ENCODE data around the gene ATAD3A. TPM values are rescaled to one million over a fixed set of nuclear protein-coding genes. Genes with fewer than 3 reads are reported as not detected.
A peak's percentile ranks its signal among the peaks of the same experiment; 100 is the strongest.
"Not testable (repeated sequence)": the region's sequence is repeated elsewhere in the genome, so short reads cannot be mapped to it uniquely, and the experiment has no call there.

The ATAD3A gene
- polyA plus RNA-seq (ENCODE audit: insufficient read length) = 23.1 TPM

DNA sequence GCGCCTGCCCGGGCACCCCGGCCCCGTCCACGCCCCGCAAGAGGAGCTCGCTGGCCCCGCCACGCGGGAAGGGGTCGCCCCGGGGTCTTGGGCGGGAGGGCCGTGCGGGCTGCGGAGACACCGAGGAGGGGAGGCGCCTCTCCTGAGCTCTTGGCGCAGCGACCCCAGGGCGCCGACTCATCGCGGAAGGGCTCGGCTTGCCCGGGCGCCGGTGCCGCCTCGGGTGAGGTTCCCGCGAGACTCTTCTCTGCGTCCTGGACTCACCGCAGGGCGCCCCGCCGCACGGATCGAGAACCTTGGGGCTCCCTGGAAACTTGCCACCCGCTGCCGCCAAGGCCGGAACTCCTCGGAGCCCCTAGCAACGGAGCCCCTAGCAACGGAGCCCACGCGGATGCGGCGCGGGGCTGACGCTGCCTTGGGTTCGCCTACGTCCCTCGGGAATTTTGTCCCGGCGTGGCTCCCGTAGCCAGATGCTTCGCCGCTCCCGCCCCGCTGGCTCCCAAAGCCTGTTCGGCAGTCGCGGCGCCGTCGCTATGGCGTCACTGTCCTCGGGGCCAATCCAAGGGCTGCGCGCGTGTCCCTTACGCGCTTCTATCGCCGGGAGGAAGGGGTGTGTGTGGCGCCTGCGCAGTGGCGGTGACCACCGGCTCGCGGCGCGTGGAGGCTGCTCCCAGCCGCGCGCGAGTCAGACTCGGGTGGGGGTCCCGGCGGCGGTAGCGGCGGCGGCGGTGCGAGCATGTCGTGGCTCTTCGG lies at the start of gene ATAD3A:
Gene ATAD3A (plus strand): TSS at position 630 of the 753 bp plus-strand sequence. CDS start 107 bp downstream, at position 737.
- peak; percentile 98 for DNase-seq

- DNase-seq = no peak
Measured at GRCh38 chr1:1462318-1462966, 49.5 kb upstream of the ATAD3A start.

DNA sequence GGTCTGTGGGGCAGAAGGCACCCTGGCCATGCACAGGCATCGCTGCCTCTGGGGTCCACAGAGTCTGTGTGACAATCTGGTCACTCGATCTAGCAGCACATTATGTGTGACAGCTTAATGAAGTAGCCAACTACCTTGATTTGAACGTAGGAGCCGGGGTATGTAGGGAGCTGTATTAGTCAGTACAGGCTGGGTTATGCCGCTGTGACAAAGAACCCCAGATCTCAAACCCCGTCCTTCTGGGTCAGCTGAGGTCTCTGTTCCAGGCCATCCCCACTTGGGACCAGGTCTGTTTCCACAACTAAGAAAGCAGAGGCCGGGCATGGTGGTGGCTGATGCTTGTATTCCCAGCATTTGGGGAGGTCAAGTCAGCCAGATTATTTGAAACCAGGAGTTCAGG lies 48.6 kb upstream of the ATAD3A start:
- DNase-seq = no peak

DNA sequence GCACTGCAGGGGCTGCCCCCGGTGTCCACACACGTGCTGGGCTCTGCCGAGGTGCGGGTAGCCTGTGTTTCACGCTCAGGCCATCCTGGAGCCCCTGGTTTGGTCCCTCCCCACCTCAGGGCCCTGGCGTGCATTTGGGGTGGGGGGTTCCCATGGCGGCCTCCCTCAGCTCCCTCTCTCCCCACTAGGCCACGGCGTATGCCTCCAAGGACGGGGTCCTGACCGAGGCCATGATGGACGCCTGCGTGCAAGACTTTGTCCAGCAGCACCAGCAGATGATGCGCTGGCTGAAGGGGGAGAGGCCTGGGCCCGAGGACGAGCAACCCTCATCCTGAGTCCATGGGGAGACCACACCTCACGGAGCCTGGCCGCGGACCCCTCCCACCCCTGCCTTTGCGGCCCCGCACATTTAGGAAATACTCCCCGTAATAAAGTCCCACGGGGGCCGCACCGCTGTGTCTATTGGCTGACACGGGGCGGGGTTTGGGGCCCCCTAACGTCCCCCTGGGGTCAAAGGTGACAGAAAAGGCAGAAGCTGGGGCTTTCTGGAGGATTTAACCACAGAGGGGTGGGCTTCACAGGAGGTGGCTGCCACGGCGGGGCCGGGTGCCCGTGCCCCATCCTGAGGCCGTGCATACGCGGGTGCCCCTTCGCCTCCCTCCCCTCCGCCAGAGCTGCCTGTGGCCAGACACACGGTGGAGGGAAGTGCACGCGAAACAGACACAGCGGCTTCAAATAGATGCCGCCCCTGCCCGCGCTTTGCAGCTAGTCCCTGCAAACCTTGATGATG lies 43.6 kb upstream of the ATAD3A start:
- not testable (repeated sequence) for DNase-seq

GRCh38 chr1:1470626-1471388 lies 41.2 kb upstream of the ATAD3A start:
- DNase-seq = peak; percentile 6

DNA sequence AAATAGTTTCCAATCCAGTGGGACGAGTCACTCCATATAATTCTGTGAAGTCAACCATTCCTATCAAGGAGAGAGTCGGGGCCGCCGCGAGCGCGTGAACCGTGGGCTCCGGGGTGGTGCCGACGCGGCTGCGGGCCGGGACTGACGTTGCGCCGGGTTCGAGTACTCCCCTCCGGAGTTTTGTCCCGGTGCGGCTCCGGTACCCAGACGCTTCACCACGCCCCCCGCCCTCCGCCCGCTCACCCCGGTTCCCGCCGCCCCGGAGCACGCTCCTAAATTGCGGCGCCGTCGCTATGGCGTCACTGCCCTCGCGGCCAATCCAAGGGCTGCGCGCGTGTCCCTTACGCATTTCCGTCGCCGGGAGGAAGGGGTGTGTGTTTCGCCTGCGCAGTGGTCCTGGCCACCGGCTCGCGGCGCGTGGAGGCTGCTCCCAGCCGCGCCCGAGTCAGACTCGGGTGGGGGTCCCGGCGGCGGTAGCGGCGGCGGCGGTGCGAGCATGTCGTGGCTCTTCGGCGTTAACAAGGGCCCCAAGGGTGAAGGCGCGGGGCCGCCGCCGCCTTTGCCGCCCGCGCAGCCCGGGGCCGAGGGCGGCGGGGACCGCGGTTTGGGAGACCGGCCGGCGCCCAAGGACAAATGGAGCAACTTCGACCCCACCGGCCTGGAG lies 40.4 kb upstream of the ATAD3A start, which contains the start of gene ATAD3B:
Gene ATAD3B (plus strand): TSS at position 377 of the 664 bp plus-strand sequence. CDS start 120 bp downstream, at position 497.
- peak; percentile 95 for DNase-seq

- not testable (repeated sequence) for DNase-seq
Measured at GRCh38 chr1:1472053-1472876, 39.7 kb upstream of the ATAD3A start.

- DNase-seq = not testable (repeated sequence)
Measured at GRCh38 chr1:1476011-1476410, 36.0 kb upstream of the ATAD3A start.

DNA sequence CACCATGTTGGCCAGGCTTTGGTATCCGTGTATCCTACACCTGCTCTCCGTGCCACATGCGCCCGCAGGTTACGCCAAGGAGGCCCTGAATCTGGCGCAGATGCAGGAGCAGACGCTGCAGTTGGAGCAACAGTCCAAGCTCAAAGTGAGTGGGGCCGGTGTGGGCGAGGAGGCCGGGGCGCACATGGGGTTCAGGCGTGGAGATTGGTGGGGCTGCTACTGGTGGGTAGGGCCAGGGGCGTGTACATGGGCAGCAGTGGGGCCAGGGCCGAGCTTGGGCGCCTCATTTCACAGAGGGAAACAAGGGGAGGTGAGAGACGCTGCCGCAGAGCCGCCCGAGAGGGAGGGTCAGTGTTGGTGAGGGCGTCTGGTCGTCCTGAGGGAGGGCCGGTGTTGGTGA lies 34.8 kb upstream of the ATAD3A start:
- no peak for DNase-seq

DNA sequence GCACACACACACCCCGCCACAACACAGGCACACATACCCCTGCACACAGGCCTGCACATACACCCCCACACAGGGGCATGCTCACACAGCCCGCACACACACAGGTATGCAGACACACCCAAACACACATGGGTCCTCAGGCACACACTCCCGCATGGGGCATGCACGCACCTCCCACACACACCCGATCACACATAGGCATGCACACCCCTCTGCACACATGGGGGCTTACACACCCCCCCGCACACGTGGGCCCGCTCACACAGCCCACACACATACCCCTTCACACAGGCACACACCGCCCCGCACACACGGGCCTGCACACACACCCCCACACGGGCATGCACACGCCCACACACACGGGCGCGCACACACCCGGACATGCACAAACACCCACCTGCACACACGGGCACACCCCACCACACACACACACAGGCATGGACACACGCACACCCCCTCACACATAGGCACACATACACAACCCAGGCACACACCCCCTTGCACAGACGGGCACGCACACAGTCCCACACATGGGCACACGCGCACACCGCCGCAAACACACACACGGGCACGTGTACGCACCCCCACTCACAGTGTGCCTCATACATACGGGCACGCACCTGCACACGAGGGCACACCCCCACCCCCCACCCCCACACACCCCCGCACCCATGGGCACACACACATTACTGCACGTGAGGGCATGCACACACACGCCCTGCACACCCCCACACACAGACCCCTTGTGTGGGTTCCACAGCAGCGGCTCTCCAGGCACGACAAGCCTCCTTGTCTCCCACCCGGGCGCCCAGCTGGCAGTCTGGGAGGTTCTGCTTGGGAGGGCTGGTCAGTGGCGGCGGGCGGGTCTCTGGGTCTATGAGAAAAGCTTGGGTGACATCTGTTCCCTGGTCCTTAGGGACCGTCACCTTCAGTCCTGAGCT lies 32.1 kb upstream of the ATAD3A start:
- no peak for DNase-seq

- not testable (repeated sequence) for DNase-seq
Measured at GRCh38 chr1:1480488-1480867, 31.5 kb upstream of the ATAD3A start.

DNA sequence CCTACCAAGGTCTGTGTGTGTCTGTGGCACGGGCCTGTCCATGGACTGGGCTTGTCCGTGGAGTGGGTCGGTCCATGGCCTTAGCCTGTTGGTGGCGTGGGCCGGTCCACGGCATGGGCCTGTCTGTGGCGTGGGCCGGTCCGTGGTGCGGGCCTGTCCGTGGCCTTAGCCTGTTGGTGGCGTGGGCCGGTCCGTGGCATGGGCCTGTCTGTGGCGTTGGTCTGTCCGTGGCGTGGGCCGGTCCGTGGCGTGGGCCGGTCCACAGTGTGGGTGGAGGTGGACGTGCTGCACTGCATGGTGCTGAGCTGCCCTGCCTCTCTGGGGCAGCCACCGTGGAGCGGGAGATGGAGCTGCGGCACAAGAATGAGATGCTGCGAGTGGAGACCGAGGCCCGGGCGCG lies 30.2 kb upstream of the ATAD3A start:
- not testable (repeated sequence) for DNase-seq

- DNase-seq = no peak
Measured at GRCh38 chr1:1482856-1483255, 29.1 kb upstream of the ATAD3A start.

GRCh38 chr1:1483714-1484113 lies 28.2 kb upstream of the ATAD3A start:
- no peak for DNase-seq

DNA sequence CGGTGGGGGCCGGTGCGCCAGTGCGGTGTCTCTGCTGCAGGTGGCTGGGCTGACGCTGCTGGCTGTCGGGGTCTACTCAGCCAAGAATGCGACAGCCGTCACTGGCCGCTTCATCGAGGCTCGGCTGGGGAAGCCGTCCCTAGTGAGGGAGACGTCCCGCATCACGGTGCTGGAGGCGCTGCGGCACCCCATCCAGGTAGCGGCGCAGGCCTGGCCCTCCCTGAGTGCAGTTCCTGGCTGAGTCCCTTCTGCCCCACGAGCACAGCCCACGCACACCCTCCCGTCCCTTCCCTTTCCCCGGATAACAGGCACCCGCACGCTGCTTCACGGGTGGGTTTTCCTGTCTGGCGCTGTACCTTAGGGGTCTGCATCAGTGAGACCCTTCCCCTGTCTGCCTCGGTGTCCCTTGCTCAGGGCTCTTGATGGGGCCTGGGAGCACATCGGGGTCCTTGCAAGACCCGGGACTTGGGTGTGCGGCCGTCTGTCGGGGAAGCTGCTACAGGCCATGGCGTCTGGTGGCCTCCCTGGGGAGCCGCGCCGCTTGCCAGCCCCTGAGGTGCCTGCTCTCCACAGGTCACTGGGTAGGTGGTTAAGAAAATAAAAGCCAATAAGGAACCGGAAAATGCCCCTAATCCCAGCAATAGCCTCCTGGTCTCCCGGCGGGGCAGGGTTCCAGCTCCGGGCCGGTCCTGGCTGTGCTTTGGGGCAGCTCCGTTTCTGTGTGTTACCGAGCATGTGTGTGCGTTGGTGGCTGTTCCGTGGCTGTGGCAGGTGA lies 26.8 kb upstream of the ATAD3A start:
- DNase-seq = not testable (repeated sequence)

GRCh38 chr1:1485755-1486317 lies 26.1 kb upstream of the ATAD3A start:
- not testable (repeated sequence) for DNase-seq

DNA sequence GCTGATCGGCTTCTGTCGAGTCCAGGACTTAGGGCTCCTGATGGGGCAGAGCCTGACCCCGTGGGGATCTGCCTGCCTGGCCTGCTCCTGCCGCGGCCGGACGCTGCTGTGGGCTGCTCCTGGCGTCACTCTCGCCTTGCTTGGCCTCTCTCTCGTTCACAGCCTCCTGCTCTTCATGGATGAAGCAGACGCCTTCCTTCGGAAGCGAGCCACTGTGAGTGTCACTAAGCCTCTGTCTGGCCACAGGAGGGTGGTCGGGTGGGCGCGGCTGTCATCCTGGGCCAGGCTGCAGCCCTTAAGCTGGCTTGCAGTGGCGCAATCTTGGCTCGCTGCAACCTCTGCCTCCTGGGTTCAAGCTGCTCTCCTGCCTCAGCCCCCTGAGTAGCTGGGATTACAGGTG lies 24.3 kb upstream of the ATAD3A start:
- DNase-seq = no peak

GRCh38 chr1:1489231-1489630 lies 22.7 kb upstream of the ATAD3A start:
- DNase-seq = no peak
